ENCODE data around the gene PPP1R37. TPM values are rescaled to one million over a fixed set of nuclear protein-coding genes. Genes with fewer than 3 reads are reported as not detected.

Gene PPP1R37
- total and polyA plus RNA-seq, 2 of the 13 experiments (the other 11 are each of a cell fraction or from before 2014, with no cell fraction given): 9.0 to 14.3 TPM

DNA sequence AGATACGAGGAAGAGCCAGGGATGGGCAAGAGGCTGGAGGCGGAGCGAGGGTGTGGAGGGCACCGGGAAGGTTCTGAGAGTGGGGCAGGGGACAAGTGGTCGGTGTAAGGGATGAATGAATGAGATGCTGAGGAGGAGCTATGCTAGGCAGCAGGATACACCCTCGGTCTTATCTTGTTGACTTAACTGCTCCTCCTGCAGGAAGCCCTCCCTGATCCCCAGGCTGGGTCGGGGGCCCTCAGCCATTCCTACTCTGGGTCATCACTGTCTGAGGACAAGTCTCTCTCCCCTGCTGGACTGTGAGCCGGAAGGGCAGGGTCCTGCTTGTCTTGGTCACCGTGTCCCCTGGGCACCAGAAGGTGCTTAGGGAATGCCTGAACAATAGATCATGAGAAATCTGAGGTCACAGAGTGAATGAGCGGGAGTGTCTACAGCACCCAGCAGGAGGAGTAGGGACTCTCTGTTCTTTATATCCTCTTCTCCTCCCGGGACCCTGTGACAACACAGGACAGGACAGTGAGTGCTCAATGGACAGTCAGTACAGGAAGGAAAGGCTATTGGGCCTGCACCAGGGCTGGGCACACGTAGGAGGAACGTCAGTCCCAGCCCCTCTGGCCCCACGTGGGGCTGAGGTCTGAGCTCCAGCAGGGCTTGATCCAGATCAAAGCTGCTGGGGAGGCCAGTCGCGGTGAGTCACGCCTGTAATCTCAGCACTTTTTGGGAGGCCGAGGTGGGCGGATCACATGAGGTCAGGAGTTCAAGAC, 61.3 kb downstream of the PPP1R37 start:
- H3K9me3 ChIP-seq (ENCODE audit: low read length): no peaks in the 10 kb centered on the region
- H3K9ac ChIP-seq (ENCODE audit: insufficient read depth, low read depth, low read length): peak overlapping the region; percentile 22; the same call in 1 of the 2 replicates
- H3K27ac ChIP-seq (ENCODE audit: extremely low read length, insufficient read depth, low read length): peak overlapping the region; percentile 50
- peaks cover 72% of the 10 kb centered on the region for H3K4me1 ChIP-seq (ENCODE audit: insufficient read depth, low read length)
- 5% methylated on average over 13 of the region's 19 CpGs for WGBS (ENCODE audit: low lambda C conversion rate)
- H4K20me1 ChIP-seq (ENCODE audit: insufficient read depth, low read length): no peaks in the 10 kb centered on the region
- intact Hi-C loops (cut with micrococcal nuclease; ENCODE audit: unreplicated experiment) (no loop called here), in situ Hi-C loops (cut with HindIII; ENCODE audit: extremely low pct_ligation_motif_present, low pct_unique_long_range_greater_than_20kb) (no loop called here)
- peak; percentile 93 for FAIRE-seq
- POLR2A ChIA-PET: interaction anchor here (0.6 to 2.6 kb wide), 7 partner anchors 14 to 218 kb away, joined by 3 to 23 read pairs (median 3); partner anchors contain the start of genes BLOC1S3 and TRAPPC6A
- peak; percentile 97 for DNase-seq (ENCODE audit: low spot score)
- no TSS peak for BruUV-seq (replicated peaks)
- CTCF ChIA-PET (ENCODE audit: low intra/inter-chr PET ratio, low total read pairs): no interaction called here
- H3K4me2 ChIP-seq (ENCODE audit: low read depth, low read length): peak overlapping the region; percentile 75
- no peaks in the 10 kb centered on the region for H3K36me3 ChIP-seq (replicated peaks in 1 of 2; ENCODE audit: control insufficient read depth in 1 of 2, insufficient read depth in 2 of 2, low read length in 2 of 2)
- ATAC-seq: peak; percentile 82
- H3K27me3 ChIP-seq (ENCODE audit: control insufficient read depth in 1 of 2, insufficient read depth in 2 of 2, low read length in 2 of 2): peaks cover 0 to 33% of the 10 kb centered on the region in 2 experiments; a peak in 3 of 5 replicates
- no peak overlapping the region for H2AFZ ChIP-seq (ENCODE audit: low read length)
- no peaks in the 10 kb centered on the region for H3K79me2 ChIP-seq (ENCODE audit: insufficient read depth, low read length)
- H3K4me3 ChIP-seq (replicated peaks in 1 of 3; ENCODE audit: insufficient read depth in 1 of 3, low read depth in 2 of 3, low read length in 3 of 3): peak overlapping the region in 2 of 3 experiments; percentile 43 to 60; a peak in 5 of 6 replicates
- TF ChIP-seq, protein P1, sequence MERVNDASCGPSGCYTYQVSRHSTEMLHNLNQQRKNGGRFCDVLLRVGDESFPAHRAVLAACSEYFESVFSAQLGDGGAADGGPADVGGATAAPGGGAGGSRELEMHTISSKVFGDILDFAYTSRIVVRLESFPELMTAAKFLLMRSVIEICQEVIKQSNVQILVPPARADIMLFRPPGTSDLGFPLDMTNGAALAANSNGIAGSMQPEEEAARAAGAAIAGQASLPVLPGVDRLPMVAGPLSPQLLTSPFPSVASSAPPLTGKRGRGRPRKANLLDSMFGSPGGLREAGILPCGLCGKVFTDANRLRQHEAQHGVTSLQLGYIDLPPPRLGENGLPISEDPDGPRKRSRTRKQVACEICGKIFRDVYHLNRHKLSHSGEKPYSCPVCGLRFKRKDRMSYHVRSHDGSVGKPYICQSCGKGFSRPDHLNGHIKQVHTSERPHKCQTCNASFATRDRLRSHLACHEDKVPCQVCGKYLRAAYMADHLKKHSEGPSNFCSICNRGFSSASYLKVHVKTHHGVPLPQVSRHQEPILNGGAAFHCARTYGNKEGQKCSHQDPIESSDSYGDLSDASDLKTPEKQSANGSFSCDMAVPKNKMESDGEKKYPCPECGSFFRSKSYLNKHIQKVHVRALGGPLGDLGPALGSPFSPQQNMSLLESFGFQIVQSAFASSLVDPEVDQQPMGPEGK (CRISPR knock-in tag; IDR thresholded peaks at IDR 0.05): peak; percentile 62
- peak; percentile 47; the same call in 1 of the 2 replicates for TF ChIP-seq KLF11 (CRISPR knock-in tag; IDR thresholded peaks at IDR 0.05)
- TF ChIP-seq, protein P2, sequence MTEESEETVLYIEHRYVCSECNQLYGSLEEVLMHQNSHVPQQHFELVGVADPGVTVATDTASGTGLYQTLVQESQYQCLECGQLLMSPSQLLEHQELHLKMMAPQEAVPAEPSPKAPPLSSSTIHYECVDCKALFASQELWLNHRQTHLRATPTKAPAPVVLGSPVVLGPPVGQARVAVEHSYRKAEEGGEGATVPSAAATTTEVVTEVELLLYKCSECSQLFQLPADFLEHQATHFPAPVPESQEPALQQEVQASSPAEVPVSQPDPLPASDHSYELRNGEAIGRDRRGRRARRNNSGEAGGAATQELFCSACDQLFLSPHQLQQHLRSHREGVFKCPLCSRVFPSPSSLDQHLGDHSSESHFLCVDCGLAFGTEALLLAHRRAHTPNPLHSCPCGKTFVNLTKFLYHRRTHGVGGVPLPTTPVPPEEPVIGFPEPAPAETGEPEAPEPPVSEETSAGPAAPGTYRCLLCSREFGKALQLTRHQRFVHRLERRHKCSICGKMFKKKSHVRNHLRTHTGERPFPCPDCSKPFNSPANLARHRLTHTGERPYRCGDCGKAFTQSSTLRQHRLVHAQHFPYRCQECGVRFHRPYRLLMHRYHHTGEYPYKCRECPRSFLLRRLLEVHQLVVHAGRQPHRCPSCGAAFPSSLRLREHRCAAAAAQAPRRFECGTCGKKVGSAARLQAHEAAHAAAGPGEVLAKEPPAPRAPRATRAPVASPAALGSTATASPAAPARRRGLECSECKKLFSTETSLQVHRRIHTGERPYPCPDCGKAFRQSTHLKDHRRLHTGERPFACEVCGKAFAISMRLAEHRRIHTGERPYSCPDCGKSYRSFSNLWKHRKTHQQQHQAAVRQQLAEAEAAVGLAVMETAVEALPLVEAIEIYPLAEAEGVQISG (CRISPR knock-in tag; IDR thresholded peaks at IDR 0.05): 0 out of 2 replicates have a peak, but pooled peaks have one; percentile 40
- TF ChIP-seq HDAC6 (IDR thresholded peaks at IDR 0.05; ENCODE audit: low read depth, low read length): no peak
- TF ChIP-seq ZNF430 (CRISPR knock-in tag; IDR thresholded peaks at IDR 0.05): no peak
- TF ChIP-seq ZNF234 (CRISPR knock-in tag; conservative IDR thresholded peaks at IDR 0.05): no peak
- no peak for TF ChIP-seq ZNF674 (CRISPR knock-in tag; IDR thresholded peaks at IDR 0.05; ENCODE audit: low read depth)
- TF ChIP-seq ZNF577 (CRISPR knock-in tag; IDR thresholded peaks at IDR 0.05; ENCODE audit: borderline replicate concordance, low read depth): no peak
- TF ChIP-seq FOXO1 (CRISPR knock-in tag; IDR thresholded peaks at IDR 0.05): no peak
- TF ChIP-seq ETV6 (CRISPR knock-in tag; conservative IDR thresholded peaks at IDR 0.05): no peak
- TF ChIP-seq, protein P3, sequence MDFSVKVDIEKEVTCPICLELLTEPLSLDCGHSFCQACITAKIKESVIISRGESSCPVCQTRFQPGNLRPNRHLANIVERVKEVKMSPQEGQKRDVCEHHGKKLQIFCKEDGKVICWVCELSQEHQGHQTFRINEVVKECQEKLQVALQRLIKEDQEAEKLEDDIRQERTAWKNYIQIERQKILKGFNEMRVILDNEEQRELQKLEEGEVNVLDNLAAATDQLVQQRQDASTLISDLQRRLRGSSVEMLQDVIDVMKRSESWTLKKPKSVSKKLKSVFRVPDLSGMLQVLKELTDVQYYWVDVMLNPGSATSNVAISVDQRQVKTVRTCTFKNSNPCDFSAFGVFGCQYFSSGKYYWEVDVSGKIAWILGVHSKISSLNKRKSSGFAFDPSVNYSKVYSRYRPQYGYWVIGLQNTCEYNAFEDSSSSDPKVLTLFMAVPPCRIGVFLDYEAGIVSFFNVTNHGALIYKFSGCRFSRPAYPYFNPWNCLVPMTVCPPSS (IDR thresholded peaks at IDR 0.05): no peak
- no peak; the same call in 1 of the 2 replicates for TF ChIP-seq KDM6A (CRISPR knock-in tag; IDR thresholded peaks at IDR 0.05; ENCODE audit: low read depth)
- peak; percentile 94 for TF ChIP-seq RXRA (CRISPR knock-in tag; IDR thresholded peaks at IDR 0.05)
- TF ChIP-seq IRF2 (CRISPR knock-in tag; IDR thresholded peaks at IDR 0.05): peak; percentile 20; the same call in 1 of the 2 replicates
- TF ChIP-seq TEAD3 (CRISPR knock-in tag; optimal IDR thresholded peaks at IDR 0.05; ENCODE audit: borderline replicate concordance): peak; percentile 50

All from HepG2 (cell line).